H9 (cell line): Measurements from ENCODE around the gene STK11. TPM values are rescaled to one million over a fixed set of nuclear protein-coding genes. Genes with fewer than 3 reads are reported as not detected.

Source experiments
- DNase-seq: peaks from one replicate; pipeline ENCODE4 v3.0.0-alpha.2; 2017
- H2AFZ ChIP-seq: one replicate; pipeline ENCODE4 v1.6.1; 2013; ENCODE audit warnings: mild to moderate bottlenecking, low read length, control low read depth, moderate library complexity
- H2AK5ac ChIP-seq: 2 replicates; pipeline ENCODE4 v1.6.1; 2013; ENCODE audit warnings: low read length, control low read depth, mixed read lengths; ENCODE audit not compliant: insufficient read length
- H2BK120ac ChIP-seq: one replicate; pipeline ENCODE4 v1.6.1; 2013; ENCODE audit warnings: low read depth, mild to moderate bottlenecking, low read length, control low read depth, inconsistent platforms; ENCODE audit not compliant: poor library complexity, severe bottlenecking
- H2BK12ac ChIP-seq: 2 replicates; pipeline ENCODE4 v1.6.1; 2013; ENCODE audit warnings: low read length, control low read depth, mixed read lengths, low read depth; ENCODE audit not compliant: insufficient read length
- H2BK15ac ChIP-seq: 2 replicates; pipeline ENCODE4 v1.6.1; 2013; ENCODE audit warnings: low read depth, low read length, control low read depth
- H2BK20ac ChIP-seq: one replicate; pipeline ENCODE4 v1.6.1; 2013; ENCODE audit warnings: low read depth, mild to moderate bottlenecking, low read length, control low read depth, inconsistent platforms; ENCODE audit not compliant: poor library complexity, severe bottlenecking
- H2BK5ac ChIP-seq: 2 replicates; pipeline ENCODE4 v1.6.1; 2013; ENCODE audit warnings: low read length, control low read depth, mixed read lengths; ENCODE audit not compliant: insufficient read length
- H3K14ac ChIP-seq: 2 replicates; pipeline ENCODE4 v1.6.1; 2013; ENCODE audit warnings: low read length, control low read depth; ENCODE audit not compliant: insufficient read depth
- H3K18ac ChIP-seq: 2 replicates; pipeline ENCODE4 v1.6.1; 2013; ENCODE audit warnings: low read depth, mild to moderate bottlenecking, mixed read lengths, low read length, control low read depth; ENCODE audit not compliant: insufficient read length
- H3K23ac ChIP-seq: 2 replicates; pipeline ENCODE4 v1.6.1; 2013; ENCODE audit warnings: low read length, control low read depth, mixed read lengths, low read depth; ENCODE audit not compliant: insufficient read length
- H3K23me2 ChIP-seq: 2 replicates; pipeline ENCODE4 v1.6.1; 2013; ENCODE audit warnings: low read depth, mild to moderate bottlenecking, mixed read lengths, low read length, control low read depth; ENCODE audit not compliant: insufficient read length, poor library complexity, severe bottlenecking
- H3K27ac ChIP-seq: 2 replicates; pipeline ENCODE4 v1.5.1; 2013; ENCODE audit warnings: low read length, control low read depth, mixed read lengths, low read depth; ENCODE audit not compliant: insufficient read length
- H3K27me3 ChIP-seq: 2 replicates; pipeline ENCODE4 v1.6.1; 2013; ENCODE audit warnings: low read length, control low read depth, inconsistent platforms; ENCODE audit not compliant: insufficient read depth
- H3K4ac ChIP-seq: 2 replicates; pipeline ENCODE4 v1.6.1; 2013; ENCODE audit warnings: low read depth, mild to moderate bottlenecking, control low read depth, inconsistent platforms, low read length, moderate library complexity
- H3K4me1 ChIP-seq: 2 replicates; pipeline ENCODE4 v1.6.1; 2013; ENCODE audit warnings: low read length, control low read depth, inconsistent platforms; ENCODE audit not compliant: insufficient read depth
- H3K4me2 ChIP-seq: 2 replicates; pipeline ENCODE4 v1.6.1; 2013; ENCODE audit warnings: low read length, control low read depth, mixed read lengths; ENCODE audit not compliant: insufficient read length, insufficient read depth
- H3K56ac ChIP-seq: 2 replicates; pipeline ENCODE4 v1.6.1; 2013; ENCODE audit warnings: low read depth, mild to moderate bottlenecking, mixed read lengths, low read length, control low read depth; ENCODE audit not compliant: insufficient read length
- H3K79me1 ChIP-seq: 2 replicates; pipeline ENCODE4 v1.6.1; 2013; ENCODE audit warnings: low read depth, mild to moderate bottlenecking, moderate library complexity, low read length, control low read depth, inconsistent platforms; ENCODE audit not compliant: insufficient read depth, poor library complexity, severe bottlenecking
- H3K79me2 ChIP-seq: 2 replicates; pipeline ENCODE4 v1.6.1; 2013; ENCODE audit warnings: low read length, control low read depth, inconsistent platforms; ENCODE audit not compliant: insufficient read depth
- H3K9ac ChIP-seq: 2 replicates; pipeline ENCODE4 v1.6.1; 2013; ENCODE audit warnings: low read length, control low read depth, mixed read lengths; ENCODE audit not compliant: insufficient read length; ENCODE audit errors: extremely low read depth
- H3K9me3 ChIP-seq: one replicate; pipeline ENCODE4 v1.6.1; 2013; ENCODE audit warnings: low read depth, low read length, inconsistent platforms; ENCODE audit not compliant: control insufficient read depth
- H3T11ph ChIP-seq: one replicate; pipeline ENCODE4 v1.6.1; 2013; ENCODE audit warnings: mild to moderate bottlenecking, low read length, control low read depth, inconsistent platforms
- H4K20me1 ChIP-seq: one replicate; pipeline ENCODE4 v1.6.1; 2013; ENCODE audit not compliant: control insufficient read depth, insufficient read length, insufficient read depth
- H4K5ac ChIP-seq: 2 replicates; pipeline ENCODE4 v1.6.1; 2013; ENCODE audit warnings: low read depth, mild to moderate bottlenecking, mixed read lengths, low read length, control low read depth; ENCODE audit not compliant: insufficient read length
- H4K8ac ChIP-seq: replicated peaks from 2 replicates; pipeline ENCODE4 v1.6.1; 2013; ENCODE audit warnings: low read length, control low read depth, mixed read lengths, low read depth; ENCODE audit not compliant: insufficient read length
- H4K91ac ChIP-seq: 2 replicates; pipeline ENCODE4 v1.6.1; 2013; ENCODE audit warnings: low read depth, mild to moderate bottlenecking, moderate library complexity, mixed read lengths, low read length, control low read depth; ENCODE audit not compliant: insufficient read length
- H3K27ac Mint-ChIP-seq, 3 experiments: 2 replicates in 2 of 3; 3 replicates in 1 of 3; pipeline ENCODE4 v1.8.0; 2020 to 2021; ENCODE audit warnings: mixed read lengths in 3 of 3, mild to moderate bottlenecking in 1 of 3, moderate library complexity in 1 of 3
- H3K27me3 Mint-ChIP-seq: 2 replicates; pipeline ENCODE4 v1.8.0; 2021; ENCODE audit warnings: low read depth, mild to moderate bottlenecking, moderate library complexity, mixed read lengths
- H3K36me3 Mint-ChIP-seq, 3 experiments: 2 replicates in 2 of 3; 3 replicates in 1 of 3; pipeline ENCODE4 v1.8.0; 2020 to 2021; ENCODE audit warnings: low read depth in 3 of 3, mixed read lengths in 3 of 3; ENCODE audit not compliant: insufficient read depth in 1 of 3
- H3K4me1 Mint-ChIP-seq, 2 experiments: 2 replicates each; pipeline ENCODE4 v1.8.0; 2020; ENCODE audit warnings: mixed read lengths in 2 of 2
- H3K4me3 Mint-ChIP-seq, 2 experiments: 2 replicates in 1 of 2; 3 replicates in 1 of 2; pipeline ENCODE4 v1.8.0; 2020 to 2021; ENCODE audit warnings: mild to moderate bottlenecking in 2 of 2, mixed read lengths in 2 of 2, moderate library complexity in 1 of 2
- H3K9me3 Mint-ChIP-seq, 2 experiments: 2 replicates in 1 of 2; 3 replicates in 1 of 2; pipeline ENCODE4 v1.8.0; 2020; ENCODE audit warnings: mild to moderate bottlenecking in 2 of 2, mixed read lengths in 2 of 2, moderate library complexity in 1 of 2
- CTCF ChIP-seq: fragments of 200-600 bp; sonication (generic); conservative IDR thresholded peaks from 3 replicates; pipeline ENCODE4 v1.8.0; 2021; ENCODE audit warnings: antibody characterized with exemption, mild to moderate bottlenecking
- WGBS: extraction: QIAGEN DNeasy Blood & Tissue Kit; methylation state at CpG from one replicate; pipeline ENCODE4 v1.1.7; 2013; ENCODE audit warnings: missing lambda C conversion rate, low lambda C conversion rate, mixed read lengths; ENCODE audit not compliant: insufficient read length; ENCODE audit errors: extremely low coverage; 5-methylcytosine and 5-hydroxymethylcytosine counted together
- total RNA-seq: library from RNA; stranded (reverse); gene quantifications from 2 replicates; pipeline ENCODE4 v1.2.1, GENCODE V29; 2021

The STK11 gene
- total RNA-seq, 1 experiment from 2014 or later = 74.3 TPM

DNA sequence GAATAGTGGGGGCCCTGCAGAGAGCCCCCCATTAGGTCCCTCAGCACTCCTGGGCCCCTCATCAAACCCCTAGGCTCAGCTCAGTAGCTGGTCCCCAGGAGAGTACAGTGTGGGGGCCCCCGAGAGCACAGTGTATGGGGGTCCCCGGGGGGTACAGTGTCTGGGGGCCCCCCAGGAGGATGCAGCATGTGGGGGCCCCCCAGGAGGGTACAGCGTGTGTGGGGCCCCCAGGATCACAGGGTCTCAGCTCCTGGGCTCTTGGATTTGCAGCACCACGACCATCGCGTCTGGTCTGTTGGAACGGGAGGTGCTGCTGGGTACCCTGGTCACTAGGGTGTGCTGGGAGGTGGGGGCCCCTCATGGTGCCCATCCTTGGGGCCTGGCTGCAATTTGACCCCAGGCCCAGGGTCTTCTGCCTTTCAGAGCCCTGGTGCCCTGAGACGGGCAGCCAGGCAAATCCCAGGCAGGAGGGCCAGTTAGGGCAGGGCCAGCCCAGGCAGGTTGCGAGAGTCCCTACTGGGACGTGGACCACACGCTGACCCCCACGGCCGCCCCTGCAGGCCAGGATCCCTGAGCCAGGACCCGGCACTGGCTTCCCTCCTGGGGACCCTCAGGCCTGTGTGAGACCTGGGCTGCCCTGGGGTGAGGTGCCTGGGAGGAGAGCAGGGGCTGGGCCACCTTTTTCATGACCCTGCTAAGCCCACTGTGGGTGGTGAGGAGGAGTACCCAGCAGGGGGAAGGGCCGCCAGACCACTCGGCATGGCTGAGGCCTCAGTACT, 18.7 kb downstream of the STK11 start:
- Histone ChIP-seq H3K27ac (no peak overlapping the region), H3K4me2 (no peak overlapping the region), H3K4me1 (no peaks in the 10 kb centered on the region), H2AK5ac (no peak overlapping the region), H3K14ac (no peak overlapping the region), H4K91ac (no peak overlapping the region), H3K79me2 (no peaks in the 10 kb centered on the region), H3K9me3 (no peaks in the 10 kb centered on the region), H2BK20ac (no peak overlapping the region), H2BK120ac (no peak overlapping the region), H3K56ac (no peak overlapping the region), H4K8ac (no peak overlapping the region), H3T11ph (no peak overlapping the region), H3K4ac (no peak overlapping the region), H4K5ac (no peak overlapping the region), H3K79me1 (no peaks in the 10 kb centered on the region), H3K9ac (no peak overlapping the region), H2BK5ac (no peak overlapping the region), H3K27me3 (no peaks in the 10 kb centered on the region), H3K23ac (no peak overlapping the region), H3K23me2 (no peaks in the 10 kb centered on the region), H3K18ac (no peak overlapping the region), H2BK12ac (no peak overlapping the region), H4K20me1 (no peaks in the 10 kb centered on the region), H2BK15ac (no peak overlapping the region; the same call in 1 of the 2 replicates), H2AFZ (no peak overlapping the region)
- WGBS = no CpG with 5 or more reads among the region's 16 CpGs
- Mint-ChIP-seq H3K4me3 (no peak overlapping the region), H3K4me1 (no peaks in the 10 kb centered on the region), H3K27me3 (no peaks in the 10 kb centered on the region), H3K36me3 (peaks cover 2 to 14% (median 7%) of the 10 kb centered on the region in 3 experiments; a peak in 6 of 7 replicates), H3K9me3 (no peaks in the 10 kb centered on the region), H3K27ac (no peak overlapping the region; a peak in 1 of 7 replicates)
- TF ChIP-seq CTCF = no peak
- no peak for DNase-seq
